K562 (cell line): ENCODE results near the gene IQCN. TPM values are rescaled to one million over a fixed set of nuclear protein-coding genes. Genes with fewer than 3 reads are reported as not detected.

Experiments used
- DIDO1 ChIP-seq: fragments of 450-650 bp; IDR thresholded peaks from 2 replicates; pipeline ENCODE4 v1.6.1; 2016; ENCODE audit warnings: low read depth, missing biosample characterization, missing genetic modification characterization
- GTF2E2 ChIP-seq: fragments of 200-800 bp; sonication (Bioruptor generic); IDR thresholded peaks from 2 replicates; pipeline ENCODE4 v1.6.1; 2016; ENCODE audit warnings: missing genetic modification characterization, missing compliant biosample characterization
- HMG20B ChIP-seq: fragments of 250-450 bp; sonication (Bioruptor Pico); IDR thresholded peaks from 2 replicates; pipeline ENCODE4 v1.5.0; 2021; ENCODE audit warnings: mild to moderate bottlenecking
- MXD1 ChIP-seq: fragments of 250-450 bp; sonication (Bioruptor Pico); IDR thresholded peaks from 2 replicates; pipeline ENCODE4 v1.8.0; 2021; ENCODE audit warnings: borderline replicate concordance, mild to moderate bottlenecking, moderate library complexity; ENCODE audit not compliant: poor library complexity, severe bottlenecking
- NELFE ChIP-seq: IDR thresholded peaks from 2 replicates; pipeline ENCODE4 v1.6.1; 2011; ENCODE audit warnings: mild to moderate bottlenecking; ENCODE audit not compliant: insufficient read depth, insufficient read length
- NR4A1 ChIP-seq, 2 experiments: fragments of 250-450 bp in 1 of 2; fragments of 450-650 bp in 1 of 2; sonication (Bioruptor Pico) in 1 of 2; IDR thresholded peaks; 2 replicates each; pipeline versions ENCODE4 v1.4.0 to v1.6.1; 2016 to 2020; ENCODE audit warnings: mild to moderate bottlenecking in 2 of 2, missing compliant biosample characterization in 1 of 2, missing genetic modification characterization in 1 of 2, moderate library complexity in 1 of 2
- OTX1 ChIP-seq: fragments of 450-650 bp; formaldehyde crosslinking; IDR thresholded peaks from 2 replicates; pipeline ENCODE4 v1.4.0; 2022; ENCODE audit warnings: mild to moderate bottlenecking
- POLR2B ChIP-seq: fragments of 450-650 bp; IDR thresholded peaks from 2 replicates; pipeline ENCODE4 v1.6.1; 2018; ENCODE audit warnings: low read depth; ENCODE audit not compliant: partially characterized antibody
- PTBP1 ChIP-seq: fragments of 200-400 bp; formaldehyde crosslinking; IDR thresholded peaks from 2 replicates; pipeline ENCODE4 v1.6.1; 2017; ENCODE audit warnings: low read depth, low read length
- RBM14 ChIP-seq: fragments of 200-400 bp; formaldehyde crosslinking; IDR thresholded peaks from 2 replicates; pipeline ENCODE4 v1.6.1; 2018; ENCODE audit warnings: low read depth, mild to moderate bottlenecking, low read length, moderate library complexity, borderline replicate concordance; ENCODE audit not compliant: insufficient read depth
- RBM15 ChIP-seq: fragments of 200-400 bp; formaldehyde crosslinking; IDR thresholded peaks from 2 replicates; pipeline ENCODE4 v1.6.1; 2018; ENCODE audit warnings: mild to moderate bottlenecking, low read length, moderate library complexity; ENCODE audit not compliant: insufficient read depth
- SMC3 ChIP-seq: conservative IDR thresholded peaks from 2 replicates; pipeline ENCODE4 v1.6.1; 2011; ENCODE audit warnings: low read depth, low read length, improper control_type of control experiment; ENCODE audit not compliant: insufficient read depth
- TFAM ChIP-seq: fragments of 250-450 bp; sonication (Bioruptor Pico); conservative IDR thresholded peaks from 2 replicates; pipeline ENCODE4 v1.5.0; 2021; ENCODE audit warnings: mild to moderate bottlenecking, moderate library complexity
- TOE1 ChIP-seq, 2 experiments: fragments of 450-650 bp in 1 of 2; sonication (generic) in 1 of 2; formaldehyde crosslinking in 1 of 2; IDR thresholded peaks; 2 replicates each; pipeline versions ENCODE4 v1.7.1 to v1.8.0; 2016 to 2022; ENCODE audit warnings: borderline replicate concordance in 2 of 2, mild to moderate bottlenecking in 2 of 2, antibody characterized with exemption in 1 of 2, inconsistent platforms in 1 of 2, low read depth in 1 of 2, missing genetic modification reagents in 1 of 2, moderate library complexity in 1 of 2
- ZNF830 ChIP-seq: fragments of 250-450 bp; sonication (Bioruptor Pico); IDR thresholded peaks from 2 replicates; pipeline ENCODE4 v1.5.0; 2021; ENCODE audit warnings: mild to moderate bottlenecking
- polyA plus RNA-seq, 8 experiments: library from polyadenylated mRNA; depleted of rRNA in 4 of 8; stranded (reverse) in 5 of 8; unstranded in 3 of 8; fragments of >200 nt; fragmentation: Nextera tagmentation in 2 of 8; fragmentation: Illumina TruSeq in 1 of 8; extraction: Ambion mirVana in 2 of 8; extraction: Trizol in 1 of 8; gene quantifications; 2 replicates each; pipeline versions ENCODE4 v1.2.1 to v1.2.3, GENCODE V29; 2011 to 2014; ENCODE audit warnings: inconsistent platforms in 1 of 8, missing spikeins in 1 of 8
- total RNA-seq, 7 experiments: library from RNA; depleted of rRNA in 6 of 7; stranded (reverse); fragments of >200 nt in 6 of 7; fragmentation: Illumina TruSeq in 2 of 7; extraction: Trizol in 2 of 7; gene quantifications; 2 replicates each; pipeline versions ENCODE4 v1.2.1 to v1.2.3, GENCODE V29; 2011 to 2021; ENCODE audit warnings: low replicate concordance in 1 of 7
- TF ChIP-seq, protein P1 (sequence below): fragments of 250-450 bp; sonication (Bioruptor Pico); IDR thresholded peaks from 2 replicates; pipeline ENCODE4 v1.5.0; 2020; ENCODE audit warnings: mild to moderate bottlenecking
- TF ChIP-seq, protein P2 (sequence below): fragments of 450-650 bp; IDR thresholded peaks from 2 replicates; pipeline ENCODE4 v1.6.1; 2016; ENCODE audit warnings: antibody characterized with exemption

IQCN gene
- total and polyA plus RNA-seq, 9 of the 15 experiments (the other 6 are each of a cell fraction or from before 2014, with no cell fraction given), result 0.01 to 0.07 (median 0.04) TPM; not detected in 3

DNA sequence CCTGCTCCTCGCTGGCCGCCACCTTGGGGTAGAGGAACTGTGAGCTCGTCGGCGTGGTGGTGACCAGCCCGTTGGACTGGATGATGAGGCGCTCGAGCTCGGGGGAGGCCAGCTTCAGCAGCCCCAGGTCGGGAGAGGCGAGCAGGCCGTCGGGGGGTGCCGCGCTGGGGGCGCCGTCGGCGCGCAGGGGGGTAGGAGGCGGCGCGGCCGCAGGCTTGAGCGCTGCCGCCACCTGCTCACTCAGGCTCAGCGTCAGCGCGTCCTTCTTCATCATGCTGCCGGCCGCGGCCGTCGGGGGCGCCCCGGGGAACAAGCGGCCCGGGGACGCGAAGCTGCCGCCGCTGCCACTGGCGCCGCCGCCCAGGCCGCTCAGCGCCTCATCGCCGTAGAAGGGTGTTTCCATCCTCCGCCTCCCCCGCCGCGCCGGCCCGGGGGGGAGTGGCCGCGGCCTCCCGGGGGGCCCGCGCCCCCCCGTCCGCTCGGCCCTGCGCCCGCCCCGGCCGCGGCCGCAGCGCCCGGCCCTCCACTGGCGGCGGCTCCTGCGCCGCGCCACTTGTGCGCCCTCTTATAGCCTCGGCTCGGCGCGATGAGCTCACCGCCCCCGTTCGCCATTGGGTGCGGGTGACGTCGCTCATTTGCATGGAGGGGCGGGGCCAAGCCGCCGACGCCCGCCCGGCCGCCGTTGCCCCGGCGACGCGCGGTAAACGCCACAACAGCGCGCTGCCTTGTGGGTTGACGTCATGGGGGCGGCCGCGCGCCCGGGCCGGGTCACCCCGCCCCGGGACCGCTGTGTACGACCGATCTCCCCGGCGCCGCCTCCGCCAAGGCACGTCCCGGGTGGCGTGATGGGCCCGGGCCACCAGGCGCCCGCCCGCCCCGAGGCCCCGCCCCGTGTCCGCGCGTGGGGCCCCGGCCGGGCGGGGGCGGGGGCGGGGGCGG lies 7.1 kb upstream of the IQCN start, which contains the start of gene JUND (continued):
- 0 out of 2 replicates have a peak, but pooled peaks have one; percentile 40 for TF ChIP-seq RBM15
- TF ChIP-seq, protein P1, sequence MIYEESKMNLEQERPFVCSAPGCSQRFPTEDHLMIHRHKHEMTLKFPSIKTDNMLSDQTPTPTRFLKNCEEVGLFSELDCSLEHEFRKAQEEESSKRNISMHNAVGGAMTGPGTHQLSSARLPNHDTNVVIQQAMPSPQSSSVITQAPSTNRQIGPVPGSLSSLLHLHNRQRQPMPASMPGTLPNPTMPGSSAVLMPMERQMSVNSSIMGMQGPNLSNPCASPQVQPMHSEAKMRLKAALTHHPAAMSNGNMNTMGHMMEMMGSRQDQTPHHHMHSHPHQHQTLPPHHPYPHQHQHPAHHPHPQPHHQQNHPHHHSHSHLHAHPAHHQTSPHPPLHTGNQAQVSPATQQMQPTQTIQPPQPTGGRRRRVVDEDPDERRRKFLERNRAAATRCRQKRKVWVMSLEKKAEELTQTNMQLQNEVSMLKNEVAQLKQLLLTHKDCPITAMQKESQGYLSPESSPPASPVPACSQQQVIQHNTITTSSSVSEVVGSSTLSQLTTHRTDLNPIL (CRISPR knock-in tag), result no peak
- TF ChIP-seq NR4A1 (CRISPR knock-in tag; IDR thresholded peaks at IDR 0.05), result no peak
- no peak for TF ChIP-seq NR4A1 (tag; IDR thresholded peaks at IDR 0.05)
- TF ChIP-seq GTF2E2, result peak; percentile 63; the same call in 1 of the 2 replicates
- no peak for TF ChIP-seq OTX1
- TF ChIP-seq RBM14, result peak; percentile 71; the same call in 1 of the 2 replicates
- no peak for TF ChIP-seq MXD1 (CRISPR knock-in tag)
- peak; percentile 3; the same call in 1 of the 2 replicates for TF ChIP-seq SMC3
- TF ChIP-seq, protein P2, sequence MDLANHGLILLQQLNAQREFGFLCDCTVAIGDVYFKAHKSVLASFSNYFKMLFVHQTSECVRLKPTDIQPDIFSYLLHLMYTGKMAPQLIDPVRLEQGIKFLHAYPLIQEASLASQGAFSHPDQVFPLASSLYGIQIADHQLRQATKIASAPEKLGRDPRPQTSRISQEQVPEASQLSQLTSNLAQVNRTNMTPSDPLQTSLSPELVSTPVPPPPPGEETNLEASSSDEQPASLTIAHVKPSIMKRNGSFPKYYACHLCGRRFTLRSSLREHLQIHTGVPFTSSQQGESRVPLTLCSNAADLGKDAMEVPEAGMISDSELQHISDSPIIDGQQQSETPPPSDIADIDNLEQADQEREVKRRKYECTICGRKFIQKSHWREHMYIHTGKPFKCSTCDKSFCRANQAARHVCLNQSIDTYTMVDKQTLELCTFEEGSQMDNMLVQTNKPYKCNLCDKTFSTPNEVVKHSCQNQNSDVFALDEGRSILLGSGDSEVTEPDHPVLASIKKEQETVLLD, result no peak
- peak; percentile 49 for TF ChIP-seq NELFE
- TF ChIP-seq HMG20B (CRISPR knock-in tag), result no peak
- TF ChIP-seq DIDO1 (tag), result no peak
- no peak for TF ChIP-seq ZNF830 (CRISPR knock-in tag)
- TF ChIP-seq PTBP1, result no peak
- TF ChIP-seq TFAM (CRISPR knock-in tag), result no peak
- no peak for TF ChIP-seq POLR2B
- no peak for TF ChIP-seq TOE1 (IDR thresholded peaks at IDR 0.05; ENCODE audit: borderline replicate concordance)
- peak; percentile 85; the same call in 1 of the 2 replicates for TF ChIP-seq TOE1 (CRISPR knock-in tag; IDR thresholded peaks at IDR 0.05; ENCODE audit: borderline replicate concordance, low read depth)
